HepG2 (cell line): ENCODE measurements around the gene TMEM253. TPM values are rescaled to one million over a fixed set of nuclear protein-coding genes. Genes with fewer than 3 reads are reported as not detected.

Experiments used
- HNRNPUL1 ChIP-seq: fragments of 200-400 bp; formaldehyde crosslinking; IDR thresholded peaks from 2 replicates; pipeline ENCODE4 v1.6.1; 2017; ENCODE audit warnings: low read depth, mild to moderate bottlenecking, low read length, moderate library complexity
- IKZF5 ChIP-seq: IDR thresholded peaks from 2 replicates; pipeline ENCODE4 v1.6.1; 2018; ENCODE audit warnings: missing genetic modification reagents, mild to moderate bottlenecking, missing compliant biosample characterization
- IRF9 ChIP-seq: sonication (generic); formaldehyde crosslinking; IDR thresholded peaks from 2 replicates; pipeline ENCODE4 v1.8.0; 2022; ENCODE audit warnings: missing genetic modification reagents, mild to moderate bottlenecking, borderline replicate concordance
- MAF1 ChIP-seq: sonication (generic); formaldehyde crosslinking; IDR thresholded peaks from 2 replicates; pipeline ENCODE4 v1.5.0; 2020; ENCODE audit warnings: missing genetic modification reagents, borderline replicate concordance
- MBD4 ChIP-seq: IDR thresholded peaks from 2 replicates; pipeline ENCODE4 v1.6.1; 2012; ENCODE audit warnings: low read length, inconsistent platforms, borderline replicate concordance
- MED8 ChIP-seq: sonication (generic); formaldehyde crosslinking; IDR thresholded peaks from 2 replicates; pipeline ENCODE4 v1.8.1; 2023; ENCODE audit warnings: mild to moderate bottlenecking, missing genetic modification reagents; ENCODE audit not compliant: insufficient replicate concordance
- SMYD3 ChIP-seq: sonication (generic); formaldehyde crosslinking; IDR thresholded peaks from 2 replicates; pipeline ENCODE4 v1.8.1; 2023; ENCODE audit warnings: mild to moderate bottlenecking, missing genetic modification reagents
- THAP9 ChIP-seq: sonication (generic); formaldehyde crosslinking; IDR thresholded peaks from 2 replicates; pipeline ENCODE4; 2020; ENCODE audit warnings: missing genetic modification reagents, mild to moderate bottlenecking, borderline replicate concordance
- ZBTB42 ChIP-seq: sonication (generic); formaldehyde crosslinking; IDR thresholded peaks from 2 replicates; pipeline ENCODE4 v1.5.0; 2020; ENCODE audit warnings: mild to moderate bottlenecking, missing genetic modification reagents
- ZFY ChIP-seq: sonication (generic); formaldehyde crosslinking; IDR thresholded peaks from 2 replicates; pipeline ENCODE4 v1.4.0; 2020; ENCODE audit warnings: missing genetic modification reagents
- ZMYM4 ChIP-seq: sonication (generic); formaldehyde crosslinking; IDR thresholded peaks from 2 replicates; pipeline ENCODE4 v1.8.1; 2023; ENCODE audit warnings: mild to moderate bottlenecking, missing genetic modification reagents
- ZNF180 ChIP-seq: sonication (generic); formaldehyde crosslinking; IDR thresholded peaks from 2 replicates; pipeline ENCODE4 v1.4.0; 2020; ENCODE audit warnings: low read depth, missing genetic modification reagents, borderline replicate concordance
- ZNF33B ChIP-seq: sonication (generic); formaldehyde crosslinking; IDR thresholded peaks from 2 replicates; pipeline ENCODE4 v1.5.1; 2020; ENCODE audit warnings: mild to moderate bottlenecking, missing genetic modification reagents
- ZNF354B ChIP-seq: sonication (generic); formaldehyde crosslinking; IDR thresholded peaks from 2 replicates; pipeline ENCODE4 v1.8.0; 2022; ENCODE audit warnings: mild to moderate bottlenecking, missing genetic modification reagents
- ZNF543 ChIP-seq: sonication (generic); formaldehyde crosslinking; IDR thresholded peaks from 2 replicates; pipeline ENCODE4 v1.4.0; 2020; ENCODE audit warnings: mild to moderate bottlenecking, missing genetic modification reagents
- ZNF552 ChIP-seq: sonication (generic); formaldehyde crosslinking; IDR thresholded peaks from 2 replicates; pipeline ENCODE4 v1.9.0; 2022; ENCODE audit warnings: missing genetic modification reagents, mild to moderate bottlenecking, borderline replicate concordance
- ZNF567 ChIP-seq: sonication (generic); formaldehyde crosslinking; IDR thresholded peaks from 2 replicates; pipeline ENCODE4 v1.8.1; 2023; ENCODE audit warnings: mild to moderate bottlenecking, missing genetic modification reagents, borderline replicate concordance
- ZNF619 ChIP-seq: sonication (generic); formaldehyde crosslinking; IDR thresholded peaks from 2 replicates; pipeline ENCODE4 v1.4.0; 2020; ENCODE audit warnings: mild to moderate bottlenecking, missing genetic modification reagents
- polyA plus RNA-seq, 8 experiments: library from polyadenylated mRNA; depleted of rRNA in 3 of 8; stranded (reverse) in 7 of 8; unstranded in 1 of 8; fragments of >200 nt; fragmentation: Illumina TruSeq in 4 of 8; extraction: Trizol in 4 of 8; gene quantifications; 2 replicates each; pipeline versions ENCODE4 v1.2.1 to v1.2.3, GENCODE V29; 2011 to 2016; ENCODE audit warnings: low read depth in 4 of 8, missing spikeins in 1 of 8, mixed read lengths in 1 of 8; ENCODE audit not compliant: insufficient read depth in 1 of 8
- total RNA-seq, 5 experiments: library from RNA; depleted of rRNA; stranded (reverse); fragments of >200 nt; fragmentation: Illumina TruSeq; extraction: Trizol; gene quantifications; 2 replicates each; pipeline ENCODE4 v1.2.3, GENCODE V29; 2016; ENCODE audit warnings: low read depth in 1 of 5
- TF ChIP-seq, protein P1 (sequence below): sonication (generic); formaldehyde crosslinking; IDR thresholded peaks from 2 replicates; pipeline ENCODE4 v1.5.0; 2020; ENCODE audit warnings: mild to moderate bottlenecking, missing genetic modification reagents, borderline replicate concordance
- TF ChIP-seq, protein P2 (sequence below): IDR thresholded peaks from 2 replicates; pipeline ENCODE4 v1.6.1; 2012; ENCODE audit warnings: low read depth, low read length, improper control_type of control experiment

The TMEM253 gene
- total and polyA plus RNA-seq, 2 of the 13 experiments (the other 11 are each of a cell fraction or from before 2014, with no cell fraction given): 0.29 to 0.45 TPM

DNA sequence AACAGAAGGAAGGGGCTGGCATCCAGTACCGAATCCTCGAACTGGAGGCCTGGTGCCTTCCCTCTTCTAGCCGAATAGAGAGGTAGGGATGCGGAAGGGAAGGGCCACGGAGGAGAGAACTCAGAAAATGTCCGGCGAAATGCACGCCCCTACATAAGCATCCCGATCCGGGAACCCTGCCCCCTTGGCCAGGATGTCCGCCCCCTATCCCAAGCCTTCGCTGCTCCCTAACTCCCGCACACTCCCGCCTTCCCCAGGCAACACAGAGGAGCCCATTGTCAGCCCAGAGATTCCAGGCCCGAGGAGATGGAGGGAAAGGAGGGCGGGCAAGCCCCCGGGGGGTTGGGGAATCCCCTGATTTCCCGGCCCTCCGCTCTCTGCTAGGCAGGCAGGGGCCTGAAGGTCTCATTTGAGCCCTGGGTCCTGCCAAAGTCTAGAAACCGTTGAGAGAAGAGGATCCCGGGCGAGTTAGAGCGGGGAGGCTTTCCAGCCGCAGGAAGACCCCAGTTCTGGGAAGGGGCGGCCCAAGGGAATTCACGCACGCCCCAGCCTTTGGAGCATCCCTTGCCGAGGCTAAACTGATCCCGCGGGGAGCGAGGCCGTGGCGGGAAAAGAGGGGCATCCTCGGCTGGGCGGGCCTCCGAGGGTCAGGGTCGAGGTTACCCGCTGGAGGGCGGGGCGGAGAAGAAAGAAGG lies 31.3 kb upstream of the TMEM253 start (continued):
- TF ChIP-seq ZMYM4 (CRISPR knock-in tag) (peak; percentile 4; the same call in 1 of the 2 replicates), THAP9 (CRISPR knock-in tag) (peak; percentile 90; the same call in 1 of the 2 replicates), ZNF543 (CRISPR knock-in tag) (peak; percentile 79), MED8 (peak; percentile 72), IKZF5 (CRISPR knock-in tag) (peak; percentile 41; the same call in 1 of the 2 replicates), MAF1 (CRISPR knock-in tag) (no peak), ZFY (CRISPR knock-in tag) (peak; percentile 69; the same call in 1 of the 2 replicates), ZNF552 (0 out of 2 replicates have a peak, but pooled peaks have one; percentile 70), ZBTB42 (CRISPR knock-in tag) (no peak), ZNF33B (CRISPR knock-in tag) (0 out of 2 replicates have a peak, but pooled peaks have one; percentile 21), HNRNPUL1 (no peak), ZNF180 (CRISPR knock-in tag) (no peak), MBD4 (no peak), IRF9 (CRISPR knock-in tag) (no peak), ZNF619 (CRISPR knock-in tag) (no peak), ZNF354B (CRISPR knock-in tag) (no peak; the same call in 1 of the 2 replicates), SMYD3 (no peak), ZNF567 (CRISPR knock-in tag) (0 out of 2 replicates have a peak, but pooled peaks have one; percentile 44)
- TF ChIP-seq, protein P1, sequence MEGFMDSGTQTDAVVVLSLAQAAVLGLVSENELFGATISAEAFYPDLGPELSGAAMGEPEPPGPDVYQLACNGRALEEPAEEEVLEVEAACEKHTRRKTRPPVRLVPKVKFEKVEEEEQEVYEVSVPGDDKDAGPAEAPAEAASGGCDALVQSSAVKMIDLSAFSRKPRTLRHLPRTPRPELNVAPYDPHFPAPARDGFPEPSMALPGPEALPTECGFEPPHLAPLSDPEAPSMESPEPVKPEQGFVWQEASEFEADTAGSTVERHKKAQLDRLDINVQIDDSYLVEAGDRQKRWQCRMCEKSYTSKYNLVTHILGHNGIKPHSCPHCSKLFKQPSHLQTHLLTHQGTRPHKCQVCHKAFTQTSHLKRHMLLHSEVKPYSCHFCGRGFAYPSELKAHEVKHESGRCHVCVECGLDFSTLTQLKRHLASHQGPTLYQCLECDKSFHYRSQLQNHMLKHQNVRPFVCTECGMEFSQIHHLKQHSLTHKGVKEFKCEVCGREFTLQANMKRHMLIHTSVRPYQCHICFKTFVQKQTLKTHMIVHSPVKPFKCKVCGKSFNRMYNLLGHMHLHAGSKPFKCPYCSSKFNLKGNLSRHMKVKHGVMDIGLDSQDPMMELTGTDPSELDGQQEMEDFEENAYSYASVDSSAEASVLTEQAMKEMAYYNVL (CRISPR knock-in tag): no peak
- TF ChIP-seq, protein P2, sequence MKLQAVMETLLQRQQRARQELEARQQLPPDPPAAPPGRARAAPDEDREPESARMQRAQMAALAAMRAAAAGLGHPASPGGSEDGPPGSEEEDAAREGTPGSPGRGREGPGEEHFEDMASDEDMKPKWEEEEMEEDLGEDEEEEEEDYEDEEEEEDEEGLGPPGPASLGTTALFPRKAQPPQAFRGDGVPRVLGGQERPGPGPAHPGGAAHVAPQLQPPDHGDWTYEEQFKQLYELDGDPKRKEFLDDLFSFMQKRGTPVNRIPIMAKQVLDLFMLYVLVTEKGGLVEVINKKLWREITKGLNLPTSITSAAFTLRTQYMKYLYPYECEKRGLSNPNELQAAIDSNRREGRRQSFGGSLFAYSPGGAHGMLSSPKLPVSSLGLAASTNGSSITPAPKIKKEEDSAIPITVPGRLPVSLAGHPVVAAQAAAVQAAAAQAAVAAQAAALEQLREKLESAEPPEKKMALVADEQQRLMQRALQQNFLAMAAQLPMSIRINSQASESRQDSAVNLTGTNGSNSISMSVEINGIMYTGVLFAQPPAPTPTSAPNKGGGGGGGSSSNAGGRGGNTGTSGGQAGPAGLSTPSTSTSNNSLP: no peak
